Astrocyte of the spinal cord (primary cell): ENCODE data around the gene ARHGEF11.

ENCODE experiments used
- DNase-seq: peaks from one replicate; pipeline ENCODE4 v3.0.0; 2011; ENCODE audit warnings: low read depth, low spot score
- H3K4me3 ChIP-seq: 2 replicates; pipeline ENCODE4 v1.5.1; 2011; ENCODE audit warnings: low read depth, mild to moderate bottlenecking, low read length, moderate library complexity
- CTCF ChIP-seq: IDR thresholded peaks from 2 replicates; pipeline ENCODE4 v1.5.1; 2012; ENCODE audit warnings: low read depth, mild to moderate bottlenecking, low read length, inconsistent platforms
- in situ Hi-C: cut with HindIII; loops from 2 replicates; pipeline ENCODE4 v1.10.0; 2017; ENCODE audit warnings: low sequenced_read_pairs

The ARHGEF11 gene

GRCh38 chr1:156998301-156998700, 47.2 kb downstream of the ARHGEF11 start:
- TF ChIP-seq CTCF, result no peak
- in situ Hi-C loops, result no loop called here
- DNase-seq, result no peak
- no peak overlapping the region for H3K4me3 ChIP-seq

- TF ChIP-seq CTCF, result no peak
- in situ Hi-C loops, result no loop called here
- no peak for DNase-seq
- H3K4me3 ChIP-seq, result no peak overlapping the region
Observed at GRCh38 chr1:156995412-156995811, 50.1 kb downstream of the ARHGEF11 start.

DNA sequence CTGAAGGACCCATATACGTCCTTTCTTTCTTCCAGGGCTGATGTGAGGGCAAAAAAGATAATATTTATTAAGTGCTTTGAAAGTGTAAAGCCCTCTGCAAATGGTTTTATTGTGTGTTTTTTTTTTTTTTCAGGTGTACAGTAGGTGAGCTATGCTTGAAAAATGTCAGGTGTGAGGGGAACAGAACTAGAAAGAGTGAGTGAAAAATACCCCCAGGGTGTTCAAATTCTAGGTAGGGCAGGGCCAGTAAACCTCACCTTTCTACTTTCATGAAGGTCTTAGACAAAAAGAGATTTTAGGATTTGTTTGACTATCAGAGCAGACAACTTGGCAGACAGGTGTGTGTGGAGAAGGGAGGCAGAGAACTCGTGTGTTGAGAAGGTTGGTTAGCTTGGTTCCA, 51.3 kb downstream of the ARHGEF11 start:
- no peak overlapping the region for H3K4me3 ChIP-seq
- in situ Hi-C loops, result no loop called here
- no peak for DNase-seq
- TF ChIP-seq CTCF, result no peak

- no peak for TF ChIP-seq CTCF
- in situ Hi-C loops, result no loop called here
- H3K4me3 ChIP-seq, result no peak overlapping the region
- DNase-seq, result no peak
Observed at GRCh38 chr1:156993426-156994147, 52.0 kb downstream of the ARHGEF11 start.

DNA sequence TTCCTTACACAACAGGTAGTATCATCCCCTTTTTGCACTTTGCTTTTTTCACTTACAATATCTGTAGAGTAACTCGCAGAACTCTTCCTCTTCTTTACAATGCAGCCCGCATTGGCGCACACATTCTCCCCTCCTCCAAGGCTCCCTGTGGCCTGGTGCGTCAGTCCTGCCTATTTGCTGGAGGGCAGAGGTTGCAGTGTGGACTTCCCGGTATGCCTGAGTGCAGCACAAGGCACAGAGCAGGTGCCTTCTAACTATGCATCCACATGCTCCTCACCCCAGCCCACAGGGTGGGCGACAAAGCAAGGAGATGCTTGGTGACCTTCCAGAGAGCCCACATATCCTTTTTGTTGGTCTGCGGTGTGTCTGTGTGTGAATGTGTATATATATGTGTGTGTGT, 53.3 kb downstream of the ARHGEF11 start:
- no peak for TF ChIP-seq CTCF
- in situ Hi-C loops, result no loop called here
- DNase-seq, result no peak
- H3K4me3 ChIP-seq, result no peak overlapping the region

DNA sequence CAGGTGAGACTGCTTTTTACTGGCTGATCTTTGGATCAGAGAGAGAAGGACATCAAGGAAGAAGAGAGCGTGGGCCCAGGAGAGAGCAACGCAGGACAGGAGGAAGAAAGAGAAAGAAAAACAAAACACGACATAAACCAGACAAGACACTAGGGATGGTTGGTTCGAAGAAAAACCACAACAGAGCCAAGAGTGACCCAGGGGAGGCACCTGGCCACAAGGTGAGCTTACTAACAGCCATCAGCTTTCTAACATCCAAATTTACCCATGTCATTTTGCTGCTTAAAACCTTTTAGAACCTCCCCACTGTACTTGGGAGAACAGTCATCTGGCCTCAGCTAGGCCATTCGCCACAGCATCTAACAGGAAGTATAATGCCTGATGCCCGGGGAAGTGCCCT, 57.8 kb downstream of the ARHGEF11 start:
- no peak overlapping the region for H3K4me3 ChIP-seq
- no peak for DNase-seq
- no peak for TF ChIP-seq CTCF
- in situ Hi-C loops, result no loop called here

DNA sequence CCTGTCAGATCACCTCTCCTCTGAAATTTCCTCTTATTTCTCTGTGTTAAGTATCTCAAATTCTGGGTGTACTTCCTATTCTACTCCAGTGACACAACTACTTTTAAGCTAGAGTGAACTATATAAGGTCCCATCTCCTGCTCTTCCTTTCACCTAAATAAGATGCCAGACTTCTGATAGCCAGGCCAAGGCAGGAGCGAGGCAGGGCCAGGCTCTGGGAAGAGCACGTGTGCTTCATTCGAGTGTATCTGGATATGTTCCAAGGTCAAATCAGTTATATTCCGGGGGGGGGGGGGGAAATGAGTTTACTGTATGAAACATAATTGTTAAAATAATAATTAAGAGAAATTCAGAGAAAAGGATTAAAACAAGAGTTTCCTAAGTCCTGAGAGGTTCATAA, 65.0 kb downstream of the ARHGEF11 start:
- DNase-seq, result no peak
- TF ChIP-seq CTCF, result no peak
- in situ Hi-C loops, result no loop called here
- H3K4me3 ChIP-seq, result no peak overlapping the region
